WTC11 (cell line): ENCODE data around the gene KRTAP10-2. TPM values are rescaled to one million over a fixed set of nuclear protein-coding genes. Genes with fewer than 3 reads are reported as not detected.
A peak's percentile ranks its signal among the peaks of the same experiment; 100 is the strongest.
"Not testable (repeated sequence)": the region's sequence is repeated elsewhere in the genome, so short reads cannot be mapped to it uniquely, and the experiment has no call there.

Experiments
- ATAC-seq: fragments of 200-7000 bp; cut with Tn5 transposase; 2 replicates; pipeline ENCODE4 v1.10.0; 2021; ENCODE audit warnings: mild to moderate bottlenecking, moderate library complexity
- CTCF ChIA-PET: fragments of 300-600 bp; sonication (Branson Sonifier 250); formaldehyde crosslinking; loops from one replicate; lab custom pipeline; 2021; ENCODE audit warnings: antibody characterized with exemption; lab: Charles Lee
- POLR2A ChIA-PET: fragments of 350-600 bp; sonication (Branson Sonifier 250); formaldehyde crosslinking; loops from one replicate; lab custom pipeline; 2021; ENCODE audit warnings: antibody characterized with exemption; lab: Charles Lee
- DNase-seq: peaks from one replicate; pipeline ENCODE4 v3.0.0; 2021; ENCODE audit warnings: low spot score
- H3K27ac Mint-ChIP-seq: 2 replicates; pipeline ENCODE4 v1.8.0; 2021; ENCODE audit warnings: mixed read lengths
- H3K27me3 Mint-ChIP-seq: 2 replicates; pipeline ENCODE4 v1.8.0; 2021; ENCODE audit warnings: low read depth, mild to moderate bottlenecking, moderate library complexity, mixed read lengths
- H3K36me3 Mint-ChIP-seq: 2 replicates; pipeline ENCODE4 v1.8.0; 2021; ENCODE audit warnings: mixed read lengths
- H3K4me1 Mint-ChIP-seq: 2 replicates; pipeline ENCODE4 v1.8.0; 2022; ENCODE audit warnings: mixed read lengths
- H3K4me3 Mint-ChIP-seq: 2 replicates; pipeline ENCODE4 v1.8.0; 2021; ENCODE audit warnings: mild to moderate bottlenecking, moderate library complexity, mixed read lengths
- H3K9me3 Mint-ChIP-seq: 2 replicates; pipeline ENCODE4 v1.8.0; 2021; ENCODE audit warnings: mixed read lengths
- ETV6 ChIP-seq: sonication (generic); formaldehyde crosslinking; IDR thresholded peaks from 2 replicates; pipeline ENCODE4 v1.8.1; 2022; ENCODE audit warnings: mild to moderate bottlenecking, missing genetic modification reagents
- OVOL2 ChIP-seq: fragments of 250-450 bp; sonication (Bioruptor Pico); IDR thresholded peaks from 2 replicates; pipeline ENCODE4 v1.9.0; 2021; ENCODE audit warnings: mild to moderate bottlenecking, borderline replicate concordance
- SMAD4 ChIP-seq: sonication (generic); formaldehyde crosslinking; IDR thresholded peaks from 2 replicates; pipeline ENCODE4 v1.8.0; 2022; ENCODE audit warnings: mild to moderate bottlenecking, missing genetic modification reagents
- TCF7 ChIP-seq: sonication (generic); formaldehyde crosslinking; IDR thresholded peaks from 2 replicates; pipeline ENCODE4 v1.8.0; 2022; ENCODE audit warnings: mild to moderate bottlenecking, low read depth, missing genetic modification reagents, moderate library complexity
- ZNF138 ChIP-seq: sonication (generic); formaldehyde crosslinking; conservative IDR thresholded peaks from 2 replicates; pipeline ENCODE4 v1.8.1; 2022; ENCODE audit warnings: mild to moderate bottlenecking, moderate library complexity, missing genetic modification reagents
- ZNF317 ChIP-seq: sonication (generic); formaldehyde crosslinking; IDR thresholded peaks from 2 replicates; pipeline ENCODE4 v1.8.1; 2023; ENCODE audit warnings: low read depth, mild to moderate bottlenecking, moderate library complexity, missing genetic modification reagents, borderline replicate concordance
- total RNA-seq: library from RNA; stranded (reverse); gene quantifications from 3 replicates; pipeline ENCODE4 v1.2.3, GENCODE V29; 2021
- TF ChIP-seq, protein P1 (sequence below): sonication (generic); formaldehyde crosslinking; IDR thresholded peaks from 2 replicates; pipeline ENCODE4 v1.8.1; 2022; ENCODE audit warnings: low read depth, mild to moderate bottlenecking, moderate library complexity, missing genetic modification reagents, borderline replicate concordance
- TF ChIP-seq, protein P2 (sequence below): sonication (generic); formaldehyde crosslinking; IDR thresholded peaks from 2 replicates; pipeline ENCODE4 v1.8.1; 2023; ENCODE audit warnings: mild to moderate bottlenecking, missing genetic modification reagents, borderline replicate concordance
- TF ChIP-seq, protein P3 (sequence below): sonication (generic); formaldehyde crosslinking; IDR thresholded peaks from 2 replicates; pipeline ENCODE4 v1.8.1; 2022; ENCODE audit warnings: missing genetic modification reagents, borderline replicate concordance
- TF ChIP-seq, protein P4 (sequence below): sonication (generic); formaldehyde crosslinking; IDR thresholded peaks from 2 replicates; pipeline ENCODE4 v1.8.1; 2023; ENCODE audit warnings: mild to moderate bottlenecking, moderate library complexity, missing genetic modification reagents
- TF ChIP-seq, protein P5 (sequence below): fragments of 250-450 bp; sonication (Bioruptor Pico); IDR thresholded peaks from 2 replicates; pipeline ENCODE4 v1.9.0; 2021; ENCODE audit warnings: mild to moderate bottlenecking
- TF ChIP-seq, protein P6 (sequence below): sonication (generic); formaldehyde crosslinking; IDR thresholded peaks from 2 replicates; pipeline ENCODE4 v1.8.0; 2022; ENCODE audit warnings: mild to moderate bottlenecking, missing genetic modification reagents

KRTAP10-2 gene
- total RNA-seq, 1 experiment from 2014 or later = not detected

DNA sequence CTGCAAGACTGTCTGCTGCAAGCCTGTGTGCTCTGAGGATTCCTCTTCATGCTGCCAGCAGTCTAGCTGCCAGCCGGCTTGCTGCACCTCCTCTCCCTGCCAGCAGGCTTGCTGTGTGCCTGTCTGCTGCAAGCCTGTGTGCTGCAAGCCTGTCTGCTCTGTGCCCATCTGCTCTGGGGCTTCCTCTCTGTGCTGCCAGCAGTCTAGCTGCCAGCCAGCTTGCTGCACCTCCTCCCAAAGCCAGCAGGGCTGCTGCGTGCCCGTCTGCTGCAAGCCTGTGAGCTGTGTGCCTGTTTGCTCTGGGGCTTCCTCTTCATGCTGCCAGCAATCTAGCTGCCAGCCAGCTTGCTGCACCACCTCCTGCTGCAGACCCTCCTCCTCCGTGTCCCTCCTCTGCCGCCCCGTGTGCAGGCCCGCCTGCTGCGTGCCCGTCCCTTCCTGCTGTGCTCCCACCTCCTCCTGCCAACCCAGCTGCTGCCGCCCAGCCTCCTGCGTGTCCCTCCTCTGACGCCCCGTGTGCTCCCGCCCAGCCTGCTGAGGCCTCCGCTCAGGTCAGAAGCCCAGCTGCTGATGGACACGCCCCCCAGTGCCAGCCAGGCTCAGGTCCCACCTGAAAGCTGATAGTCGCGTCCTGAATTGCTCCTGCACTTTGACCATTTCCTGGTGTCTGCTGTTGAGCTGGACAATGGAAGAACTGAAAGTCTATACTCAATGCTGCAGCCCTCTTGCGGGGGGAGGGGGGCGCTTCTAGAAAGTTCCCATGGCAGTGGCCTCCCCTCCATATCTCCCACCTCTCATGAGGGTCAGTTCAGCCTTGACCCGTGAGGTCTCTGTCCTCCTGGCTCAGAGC lies 23.4 kb upstream of the KRTAP10-2 start:
- Mint-ChIP-seq H3K9me3 (peaks cover 41% of the 10 kb centered on the region), H3K27me3 (peaks cover 6% of the 10 kb centered on the region), H3K36me3 (peaks cover 32% of the 10 kb centered on the region), H3K27ac (no peak overlapping the region), H3K4me3 (no peak overlapping the region; the same call in 1 of the 2 replicates), H3K4me1 (peaks cover 11% of the 10 kb centered on the region)
- peak; percentile 60 for ATAC-seq
- ChIA-PET POLR2A (no interaction called here), CTCF (interaction anchor here (0.7 to 2.1 kb wide), 6 partner anchors 64 to 219 kb away, joined by 3 to 8 read pairs (median 4); no protein-coding TSS in a partner anchor)
- TF ChIP-seq ETV6 (no peak), ZNF317 (peak; percentile 82)
- DNase-seq = no peak

DNA sequence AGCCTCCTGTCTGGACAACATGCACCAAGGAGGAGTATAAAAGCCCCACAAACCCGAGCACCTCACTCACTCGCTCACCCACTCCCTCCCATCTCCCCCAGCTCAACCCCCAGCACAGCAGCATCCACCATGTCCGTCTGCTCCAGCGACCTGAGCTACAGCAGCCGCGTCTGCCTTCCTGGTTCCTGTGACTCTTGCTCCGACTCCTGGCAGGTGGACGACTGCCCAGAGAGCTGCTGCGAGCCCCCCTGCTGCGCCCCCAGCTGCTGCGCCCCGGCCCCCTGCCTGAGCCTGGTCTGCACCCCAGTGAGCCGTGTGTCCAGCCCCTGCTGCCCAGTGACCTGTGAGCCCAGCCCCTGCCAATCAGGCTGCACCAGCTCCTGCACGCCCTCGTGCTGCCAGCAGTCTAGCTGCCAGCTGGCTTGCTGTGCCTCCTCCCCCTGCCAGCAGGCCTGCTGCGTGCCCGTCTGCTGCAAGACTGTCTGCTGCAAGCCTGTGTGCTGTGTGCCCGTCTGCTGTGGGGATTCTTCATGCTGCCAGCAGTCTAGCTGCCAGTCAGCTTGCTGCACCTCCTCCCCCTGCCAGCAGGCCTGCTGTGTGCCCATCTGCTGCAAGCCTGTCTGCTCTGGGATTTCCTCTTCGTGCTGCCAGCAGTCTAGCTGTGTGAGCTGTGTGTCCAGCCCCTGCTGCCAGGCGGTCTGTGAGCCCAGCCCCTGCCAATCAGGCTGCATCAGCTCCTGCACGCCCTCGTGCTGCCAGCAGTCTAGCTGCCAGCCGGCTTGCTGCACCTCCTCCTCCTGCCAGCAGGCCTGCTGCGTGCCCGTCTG lies 22.5 kb upstream of the KRTAP10-2 start, which contains the start of gene KRTAP10-4:
TSS of gene KRTAP10-4 (plus strand) at position 100 of the 827 bp plus-strand sequence. CDS start at position 130, 30 bp downstream.
- H3K27ac Mint-ChIP-seq, DNase-seq, ATAC-seq, H3K27me3 Mint-ChIP-seq, H3K4me3 Mint-ChIP-seq, POLR2A ChIA-PET: not testable (repeated sequence)
- Mint-ChIP-seq H3K4me1 (peaks cover 11% of the 10 kb centered on the region), H3K36me3 (peaks cover 32% of the 10 kb centered on the region), H3K9me3 (peaks cover 41% of the 10 kb centered on the region)
- CTCF ChIA-PET = interaction anchor here (1.0 to 2.1 kb wide), 5 partner anchors 63 to 220 kb away, joined by 3 to 8 read pairs (median 5); no protein-coding TSS in a partner anchor

DNA sequence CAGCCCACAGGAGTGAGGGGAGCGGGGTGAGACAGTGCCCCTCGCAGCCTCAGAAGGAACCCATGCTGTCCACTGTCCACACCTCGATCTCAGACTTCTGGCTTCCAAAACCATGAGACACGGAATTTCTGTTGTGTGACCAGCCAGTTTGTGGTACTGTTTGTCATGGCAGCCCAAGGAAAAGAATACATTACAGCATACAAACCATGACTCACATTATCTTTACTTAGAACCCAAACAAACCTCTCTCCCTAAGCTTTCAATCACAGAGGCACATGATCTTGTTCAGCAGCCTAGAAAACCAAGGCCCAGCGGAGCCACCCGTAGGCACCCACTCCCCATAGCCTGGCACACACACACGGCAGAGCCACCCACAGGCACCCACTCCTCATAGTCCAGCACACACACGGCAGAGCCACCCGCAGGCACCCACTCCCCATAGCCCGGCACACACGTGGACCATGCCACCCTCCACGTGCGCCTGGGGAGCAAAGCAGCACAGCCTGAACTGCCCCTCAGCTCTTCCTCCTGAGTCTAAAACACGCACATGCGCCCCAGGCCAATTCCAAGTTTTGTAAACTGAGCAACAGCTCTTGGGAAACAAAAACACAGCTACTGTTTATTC lies 21.8 kb upstream of the KRTAP10-2 start:
- ATAC-seq (no peak), DNase-seq (no peak)
- Mint-ChIP-seq H3K9me3 (peaks cover 39% of the 10 kb centered on the region), H3K27me3 (peaks cover 6% of the 10 kb centered on the region), H3K4me1 (peaks cover 11% of the 10 kb centered on the region), H3K4me3 (no peak overlapping the region), H3K27ac (no peak overlapping the region), H3K36me3 (peaks cover 31% of the 10 kb centered on the region)
- TF ChIP-seq, protein P1, sequence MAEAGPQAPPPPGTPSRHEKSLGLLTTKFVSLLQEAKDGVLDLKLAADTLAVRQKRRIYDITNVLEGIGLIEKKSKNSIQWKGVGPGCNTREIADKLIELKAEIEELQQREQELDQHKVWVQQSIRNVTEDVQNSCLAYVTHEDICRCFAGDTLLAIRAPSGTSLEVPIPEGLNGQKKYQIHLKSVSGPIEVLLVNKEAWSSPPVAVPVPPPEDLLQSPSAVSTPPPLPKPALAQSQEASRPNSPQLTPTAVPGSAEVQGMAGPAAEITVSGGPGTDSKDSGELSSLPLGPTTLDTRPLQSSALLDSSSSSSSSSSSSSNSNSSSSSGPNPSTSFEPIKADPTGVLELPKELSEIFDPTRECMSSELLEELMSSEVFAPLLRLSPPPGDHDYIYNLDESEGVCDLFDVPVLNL = no peak
- TF ChIP-seq, protein P2, sequence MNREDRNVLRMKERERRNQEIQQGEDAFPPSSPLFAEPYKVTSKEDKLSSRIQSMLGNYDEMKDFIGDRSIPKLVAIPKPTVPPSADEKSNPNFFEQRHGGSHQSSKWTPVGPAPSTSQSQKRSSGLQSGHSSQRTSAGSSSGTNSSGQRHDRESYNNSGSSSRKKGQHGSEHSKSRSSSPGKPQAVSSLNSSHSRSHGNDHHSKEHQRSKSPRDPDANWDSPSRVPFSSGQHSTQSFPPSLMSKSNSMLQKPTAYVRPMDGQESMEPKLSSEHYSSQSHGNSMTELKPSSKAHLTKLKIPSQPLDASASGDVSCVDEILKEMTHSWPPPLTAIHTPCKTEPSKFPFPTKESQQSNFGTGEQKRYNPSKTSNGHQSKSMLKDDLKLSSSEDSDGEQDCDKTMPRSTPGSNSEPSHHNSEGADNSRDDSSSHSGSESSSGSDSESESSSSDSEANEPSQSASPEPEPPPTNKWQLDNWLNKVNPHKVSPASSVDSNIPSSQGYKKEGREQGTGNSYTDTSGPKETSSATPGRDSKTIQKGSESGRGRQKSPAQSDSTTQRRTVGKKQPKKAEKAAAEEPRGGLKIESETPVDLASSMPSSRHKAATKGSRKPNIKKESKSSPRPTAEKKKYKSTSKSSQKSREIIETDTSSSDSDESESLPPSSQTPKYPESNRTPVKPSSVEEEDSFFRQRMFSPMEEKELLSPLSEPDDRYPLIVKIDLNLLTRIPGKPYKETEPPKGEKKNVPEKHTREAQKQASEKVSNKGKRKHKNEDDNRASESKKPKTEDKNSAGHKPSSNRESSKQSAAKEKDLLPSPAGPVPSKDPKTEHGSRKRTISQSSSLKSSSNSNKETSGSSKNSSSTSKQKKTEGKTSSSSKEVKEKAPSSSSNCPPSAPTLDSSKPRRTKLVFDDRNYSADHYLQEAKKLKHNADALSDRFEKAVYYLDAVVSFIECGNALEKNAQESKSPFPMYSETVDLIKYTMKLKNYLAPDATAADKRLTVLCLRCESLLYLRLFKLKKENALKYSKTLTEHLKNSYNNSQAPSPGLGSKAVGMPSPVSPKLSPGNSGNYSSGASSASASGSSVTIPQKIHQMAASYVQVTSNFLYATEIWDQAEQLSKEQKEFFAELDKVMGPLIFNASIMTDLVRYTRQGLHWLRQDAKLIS = no peak
- TF ChIP-seq, protein P3, sequence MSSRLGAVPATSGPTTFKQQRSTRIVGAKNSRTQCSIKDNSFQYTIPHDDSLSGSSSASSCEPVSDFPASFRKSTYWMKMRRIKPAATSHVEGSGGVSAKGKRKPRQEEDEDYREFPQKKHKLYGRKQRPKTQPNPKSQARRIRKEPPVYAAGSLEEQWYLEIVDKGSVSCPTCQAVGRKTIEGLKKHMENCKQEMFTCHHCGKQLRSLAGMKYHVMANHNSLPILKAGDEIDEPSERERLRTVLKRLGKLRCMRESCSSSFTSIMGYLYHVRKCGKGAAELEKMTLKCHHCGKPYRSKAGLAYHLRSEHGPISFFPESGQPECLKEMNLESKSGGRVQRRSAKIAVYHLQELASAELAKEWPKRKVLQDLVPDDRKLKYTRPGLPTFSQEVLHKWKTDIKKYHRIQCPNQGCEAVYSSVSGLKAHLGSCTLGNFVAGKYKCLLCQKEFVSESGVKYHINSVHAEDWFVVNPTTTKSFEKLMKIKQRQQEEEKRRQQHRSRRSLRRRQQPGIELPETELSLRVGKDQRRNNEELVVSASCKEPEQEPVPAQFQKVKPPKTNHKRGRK (CRISPR knock-in tag) = no peak
- TF ChIP-seq OVOL2 (CRISPR knock-in tag) = no peak
- TF ChIP-seq, protein P4, sequence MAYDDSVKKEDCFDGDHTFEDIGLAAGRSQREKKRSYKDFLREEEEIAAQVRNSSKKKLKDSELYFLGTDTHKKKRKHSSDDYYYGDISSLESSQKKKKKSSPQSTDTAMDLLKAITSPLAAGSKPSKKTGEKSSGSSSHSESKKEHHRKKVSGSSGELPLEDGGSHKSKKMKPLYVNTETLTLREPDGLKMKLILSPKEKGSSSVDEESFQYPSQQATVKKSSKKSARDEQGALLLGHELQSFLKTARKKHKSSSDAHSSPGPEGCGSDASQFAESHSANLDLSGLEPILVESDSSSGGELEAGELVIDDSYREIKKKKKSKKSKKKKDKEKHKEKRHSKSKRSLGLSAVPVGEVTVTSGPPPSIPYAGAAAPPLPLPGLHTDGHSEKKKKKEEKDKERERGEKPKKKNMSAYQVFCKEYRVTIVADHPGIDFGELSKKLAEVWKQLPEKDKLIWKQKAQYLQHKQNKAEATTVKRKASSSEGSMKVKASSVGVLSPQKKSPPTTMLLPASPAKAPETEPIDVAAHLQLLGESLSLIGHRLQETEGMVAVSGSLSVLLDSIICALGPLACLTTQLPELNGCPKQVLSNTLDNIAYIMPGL = no peak
- no peak for TF ChIP-seq ZNF138 (CRISPR knock-in tag)
- TF ChIP-seq, protein P5, sequence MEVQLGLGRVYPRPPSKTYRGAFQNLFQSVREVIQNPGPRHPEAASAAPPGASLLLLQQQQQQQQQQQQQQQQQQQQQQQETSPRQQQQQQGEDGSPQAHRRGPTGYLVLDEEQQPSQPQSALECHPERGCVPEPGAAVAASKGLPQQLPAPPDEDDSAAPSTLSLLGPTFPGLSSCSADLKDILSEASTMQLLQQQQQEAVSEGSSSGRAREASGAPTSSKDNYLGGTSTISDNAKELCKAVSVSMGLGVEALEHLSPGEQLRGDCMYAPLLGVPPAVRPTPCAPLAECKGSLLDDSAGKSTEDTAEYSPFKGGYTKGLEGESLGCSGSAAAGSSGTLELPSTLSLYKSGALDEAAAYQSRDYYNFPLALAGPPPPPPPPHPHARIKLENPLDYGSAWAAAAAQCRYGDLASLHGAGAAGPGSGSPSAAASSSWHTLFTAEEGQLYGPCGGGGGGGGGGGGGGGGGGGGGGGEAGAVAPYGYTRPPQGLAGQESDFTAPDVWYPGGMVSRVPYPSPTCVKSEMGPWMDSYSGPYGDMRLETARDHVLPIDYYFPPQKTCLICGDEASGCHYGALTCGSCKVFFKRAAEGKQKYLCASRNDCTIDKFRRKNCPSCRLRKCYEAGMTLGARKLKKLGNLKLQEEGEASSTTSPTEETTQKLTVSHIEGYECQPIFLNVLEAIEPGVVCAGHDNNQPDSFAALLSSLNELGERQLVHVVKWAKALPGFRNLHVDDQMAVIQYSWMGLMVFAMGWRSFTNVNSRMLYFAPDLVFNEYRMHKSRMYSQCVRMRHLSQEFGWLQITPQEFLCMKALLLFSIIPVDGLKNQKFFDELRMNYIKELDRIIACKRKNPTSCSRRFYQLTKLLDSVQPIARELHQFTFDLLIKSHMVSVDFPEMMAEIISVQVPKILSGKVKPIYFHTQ (CRISPR knock-in tag) = no peak
- TF ChIP-seq, protein P6, sequence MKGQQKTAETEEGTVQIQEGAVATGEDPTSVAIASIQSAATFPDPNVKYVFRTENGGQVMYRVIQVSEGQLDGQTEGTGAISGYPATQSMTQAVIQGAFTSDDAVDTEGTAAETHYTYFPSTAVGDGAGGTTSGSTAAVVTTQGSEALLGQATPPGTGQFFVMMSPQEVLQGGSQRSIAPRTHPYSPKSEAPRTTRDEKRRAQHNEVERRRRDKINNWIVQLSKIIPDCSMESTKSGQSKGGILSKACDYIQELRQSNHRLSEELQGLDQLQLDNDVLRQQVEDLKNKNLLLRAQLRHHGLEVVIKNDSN = no peak
- TF ChIP-seq SMAD4 (CRISPR knock-in tag) = no peak
- TF ChIP-seq TCF7 = no peak
- POLR2A ChIA-PET = no interaction called here
- CTCF ChIA-PET = interaction anchor here (1.3 kb wide), 1 partner anchor 220 kb away, joined by 4 read pairs; no protein-coding TSS in a partner anchor
